Prostate gland (tissue), 2 donors: ENCODE data around the gene KSR2. TPM values are rescaled to one million over a fixed set of nuclear protein-coding genes. Genes with fewer than 3 reads are reported as not detected.

Experiments
- DNase-seq: peaks from one replicate; pipeline ENCODE4 v3.0.0-alpha.2; 2019; ENCODE audit warnings: low spot score
- H3K27ac ChIP-seq, 2 donors: fragments of 200-600 bp; sonication (generic); 2 replicates each; pipeline ENCODE4 v1.5.1; 2017 to 2019
- H3K27me3 ChIP-seq: fragments of 200-600 bp; sonication (generic); replicated peaks from 2 replicates; pipeline ENCODE4 v1.5.1; 2019; ENCODE audit not compliant: insufficient read depth
- H3K36me3 ChIP-seq, 2 donors: fragments of 200-600 bp; sonication (generic); 1 replicate in 1 of 2; 2 replicates in 1 of 2; pipeline versions ENCODE4 v1.5.1 to v1.8.1; 2017 to 2019
- H3K4me1 ChIP-seq: fragments of 200-600 bp; sonication (generic); replicated peaks from 2 replicates; pipeline ENCODE4 v1.5.1; 2019
- H3K4me3 ChIP-seq, 2 donors: fragments of 200-600 bp; sonication (generic); 2 replicates each; pipeline ENCODE4 v1.5.1; 2017 to 2019
- H3K9me3 ChIP-seq: fragments of 200-600 bp; sonication (generic); 2 replicates; pipeline ENCODE4 v1.5.1; 2017
- CTCF ChIP-seq, 4 experiments: fragments of 200-600 bp in 2 of 4; fragments of 450-650 bp in 2 of 4; sonication (generic) in 2 of 4; IDR thresholded peaks; 1 replicate in 3 of 4; 2 replicates in 1 of 4; pipeline ENCODE4 v1.5.1; 2016 to 2019; ENCODE audit warnings: antibody characterized with exemption in 4 of 4, mild to moderate bottlenecking in 2 of 4, moderate library complexity in 2 of 4
- POLR2A ChIP-seq: fragments of 450-650 bp; IDR thresholded peaks from one replicate; pipeline ENCODE4 v1.6.1; 2016; ENCODE audit warnings: antibody characterized with exemption, mild to moderate bottlenecking
- POLR2AphosphoS5 ChIP-seq: sonication (generic); formaldehyde crosslinking; IDR thresholded peaks from one replicate; pipeline ENCODE4 v1.6.1; 2017; ENCODE audit warnings: antibody characterized with exemption
- WGBS: methylation state at CpG from one replicate; pipeline ENCODE4 v1.1.5; 2018; 5-methylcytosine and 5-hydroxymethylcytosine counted together
- intact Hi-C: fragments of 100-400 bp; cut with DNase I; formaldehyde crosslinking; loops from one replicate; pipeline ENCODE4 v1.14.2; 2022
- total RNA-seq, 2 donors: library from RNA; depleted of rRNA; stranded (reverse); fragments of >200 nt; gene quantifications; one replicate each; pipeline ENCODE4 v1.1.0, GENCODE V29; 2016

KSR2 gene
- total RNA-seq, 2 donors from 2014 or later = 1.0 to 1.7 TPM

GRCh38 chr12:117580718-117581062 is 388.1 kb downstream of the KSR2 start:
- Histone ChIP-seq H3K27me3 (no peaks in the 10 kb centered on the region), H3K4me1 (no peaks in the 10 kb centered on the region), H3K36me3 (no peaks in the 10 kb centered on the region), H3K9me3 (no peaks in the 10 kb centered on the region), H3K4me3 (no peak overlapping the region), H3K27ac (no peak overlapping the region)
- no peak for TF ChIP-seq POLR2A
- intact Hi-C loops = loop anchor here (10.0 kb wide), 1 partner anchor 346 kb away; no protein-coding TSS in a partner anchor
- no peak for DNase-seq
- WGBS = 39% methylated on average over 8 of the region's 8 CpGs

- Histone ChIP-seq H3K4me1 (no peaks in the 10 kb centered on the region), H3K27me3 (no peaks in the 10 kb centered on the region), H3K9me3 (no peaks in the 10 kb centered on the region), H3K36me3 (no peaks in the 10 kb centered on the region), H3K27ac (no peak overlapping the region), H3K4me3 (no peak overlapping the region)
- no peak for TF ChIP-seq POLR2A
- no peak for TF ChIP-seq CTCF (IDR thresholded peaks at IDR 0.05)
- no peak for TF ChIP-seq POLR2AphosphoS5
- no peak for DNase-seq
- intact Hi-C loops = loop anchor here (10.0 kb wide), 1 partner anchor 345 kb away; no protein-coding TSS in a partner anchor
- 59% methylated on average over 8 of the region's 8 CpGs for WGBS
Measured at GRCh38 chr12:117580015-117580717, 388.6 kb downstream of the KSR2 start.

GRCh38 chr12:117577122-117577657 is 391.6 kb downstream of the KSR2 start:
- no peaks in the 10 kb centered on the region for H3K9me3 ChIP-seq
- intact Hi-C loops = no loop called here
- no peak overlapping the region for H3K27ac ChIP-seq
- H3K4me1 ChIP-seq = no peaks in the 10 kb centered on the region
- TF ChIP-seq CTCF (IDR thresholded peaks at IDR 0.05) (no peak), POLR2AphosphoS5 (peak; percentile 9)
- no peak for DNase-seq
- H3K4me3 ChIP-seq = no peak overlapping the region
- no peaks in the 10 kb centered on the region for H3K36me3 ChIP-seq
- H3K27me3 ChIP-seq = peaks cover 1% of the 10 kb centered on the region
- 22% methylated on average over 3 of the region's 3 CpGs for WGBS

- Histone ChIP-seq H3K9me3 (no peaks in the 10 kb centered on the region), H3K4me3 (no peak overlapping the region), H3K4me1 (no peaks in the 10 kb centered on the region), H3K36me3 (no peaks in the 10 kb centered on the region), H3K27me3 (peaks cover 1% of the 10 kb centered on the region), H3K27ac (no peak overlapping the region)
- 86% methylated on average over 3 of the region's 3 CpGs for WGBS
- TF ChIP-seq POLR2A (no peak), CTCF (IDR thresholded peaks at IDR 0.05) (no peak), POLR2AphosphoS5 (no peak)
- DNase-seq = no peak
- intact Hi-C loops = no loop called here
Measured at GRCh38 chr12:117576053-117576452, 392.7 kb downstream of the KSR2 start.

- Histone ChIP-seq H3K9me3 (no peaks in the 10 kb centered on the region), H3K36me3 (no peaks in the 10 kb centered on the region), H3K27ac (no peak overlapping the region), H3K4me1 (no peaks in the 10 kb centered on the region), H3K4me3 (no peak overlapping the region), H3K27me3 (peaks cover 1% of the 10 kb centered on the region)
- no peak for DNase-seq
- 98% methylated on average over 2 of the region's 2 CpGs for WGBS
- intact Hi-C loops = no loop called here
- no peak for TF ChIP-seq POLR2A
Measured at GRCh38 chr12:117574655-117575054, 394.1 kb downstream of the KSR2 start.

GRCh38 chr12:117572755-117573154 is 396.0 kb downstream of the KSR2 start:
- Histone ChIP-seq H3K4me1 (no peaks in the 10 kb centered on the region), H3K9me3 (no peaks in the 10 kb centered on the region), H3K36me3 (no peaks in the 10 kb centered on the region), H3K27me3 (peaks cover 1% of the 10 kb centered on the region), H3K27ac (no peak overlapping the region), H3K4me3 (no peak overlapping the region)
- WGBS = 90% methylated on average over 4 of the region's 4 CpGs
- intact Hi-C loops = no loop called here
- no peak for DNase-seq
- TF ChIP-seq CTCF (IDR thresholded peaks at IDR 0.05) = no peak
- no peak for TF ChIP-seq POLR2AphosphoS5
- no peak for TF ChIP-seq POLR2A
